AG04449 (cell line): ENCODE measurements around the gene CD207.

Experiments used
- CTCF ChIA-PET: fragments of 350-600 bp; formaldehyde crosslinking; extraction: SDS; loops from one replicate; lab custom pipeline; 2021; ENCODE audit warnings: antibody characterized with exemption; lab: Yijun Ruan, JAX
- POLR2A ChIA-PET: fragments of 400-600, 350-600 bp; formaldehyde crosslinking; extraction: SDS; loops from one replicate; lab custom pipeline; 2020; ENCODE audit warnings: antibody characterized with exemption, inconsistent platforms; lab: Yijun Ruan, JAX
- DNase-seq: peaks from one replicate; pipeline ENCODE4 v3.0.0-alpha.2; 2010; ENCODE audit warnings: low read depth, low spot score
- H3K4me3 ChIP-seq: 2 replicates; pipeline ENCODE4 v1.5.1; 2011; ENCODE audit warnings: low read depth, mild to moderate bottlenecking, control low read depth, low read length
- TF ChIP-seq, protein P1 (sequence below): IDR thresholded peaks from one replicate; pipeline ENCODE4 v1.5.1; 2011; ENCODE audit warnings: mild to moderate bottlenecking, moderate library complexity, low read length, control low read depth, inconsistent platforms; ENCODE audit not compliant: insufficient read depth; ENCODE audit errors: missing control alignments

Gene CD207

DNA sequence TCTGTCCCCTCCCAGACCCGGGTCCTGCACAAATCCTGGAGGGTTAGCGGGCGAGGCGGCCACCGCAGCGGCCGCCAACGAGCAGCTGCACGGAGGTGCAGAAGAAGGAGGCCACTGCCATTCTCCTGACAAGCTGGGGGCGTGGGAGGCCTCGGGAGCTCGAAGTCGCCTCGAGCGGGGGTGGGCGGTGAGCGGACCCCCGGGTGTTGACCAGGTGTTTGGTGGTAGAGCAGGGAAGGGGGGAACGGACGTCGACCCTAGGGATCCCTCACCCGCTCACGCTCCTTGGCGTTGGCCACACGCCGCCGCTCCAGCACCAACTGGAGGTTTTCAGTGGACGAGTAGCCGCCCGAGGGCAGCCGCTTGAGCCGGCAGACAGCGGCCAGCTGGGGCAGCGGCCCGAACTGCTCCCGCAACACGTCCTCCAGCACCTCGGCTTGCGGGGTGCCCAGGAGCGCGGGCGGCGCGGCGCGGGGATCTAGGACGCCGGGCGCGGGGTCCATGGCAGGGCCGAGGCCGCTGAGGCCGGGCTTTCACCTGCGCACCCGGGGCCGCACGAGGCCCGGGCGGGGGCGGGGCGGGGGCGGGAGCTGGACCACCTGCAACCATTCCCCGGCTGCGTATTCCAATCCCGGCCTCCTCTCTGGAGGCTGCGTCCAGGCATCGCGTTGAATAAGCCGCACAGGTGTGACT lies 45.3 kb downstream of the CD207 start, which contains the start of gene FIGLA:
FIGLA (minus strand) TSS at position 508 of the 693 bp plus-strand sequence; CDS start at position 503, 5 bp downstream.
- DNase-seq, result no peak
- TF ChIP-seq, protein P1, sequence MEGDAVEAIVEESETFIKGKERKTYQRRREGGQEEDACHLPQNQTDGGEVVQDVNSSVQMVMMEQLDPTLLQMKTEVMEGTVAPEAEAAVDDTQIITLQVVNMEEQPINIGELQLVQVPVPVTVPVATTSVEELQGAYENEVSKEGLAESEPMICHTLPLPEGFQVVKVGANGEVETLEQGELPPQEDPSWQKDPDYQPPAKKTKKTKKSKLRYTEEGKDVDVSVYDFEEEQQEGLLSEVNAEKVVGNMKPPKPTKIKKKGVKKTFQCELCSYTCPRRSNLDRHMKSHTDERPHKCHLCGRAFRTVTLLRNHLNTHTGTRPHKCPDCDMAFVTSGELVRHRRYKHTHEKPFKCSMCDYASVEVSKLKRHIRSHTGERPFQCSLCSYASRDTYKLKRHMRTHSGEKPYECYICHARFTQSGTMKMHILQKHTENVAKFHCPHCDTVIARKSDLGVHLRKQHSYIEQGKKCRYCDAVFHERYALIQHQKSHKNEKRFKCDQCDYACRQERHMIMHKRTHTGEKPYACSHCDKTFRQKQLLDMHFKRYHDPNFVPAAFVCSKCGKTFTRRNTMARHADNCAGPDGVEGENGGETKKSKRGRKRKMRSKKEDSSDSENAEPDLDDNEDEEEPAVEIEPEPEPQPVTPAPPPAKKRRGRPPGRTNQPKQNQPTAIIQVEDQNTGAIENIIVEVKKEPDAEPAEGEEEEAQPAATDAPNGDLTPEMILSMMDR, result no peak
- ChIA-PET CTCF (interaction anchor here (0.9 kb wide), 1 partner anchor 9 kb away, joined by 3 read pairs; no protein-coding TSS in a partner anchor), POLR2A (no interaction called here)
- no peak within 1 kb of the TSS for H3K4me3 ChIP-seq

DNA sequence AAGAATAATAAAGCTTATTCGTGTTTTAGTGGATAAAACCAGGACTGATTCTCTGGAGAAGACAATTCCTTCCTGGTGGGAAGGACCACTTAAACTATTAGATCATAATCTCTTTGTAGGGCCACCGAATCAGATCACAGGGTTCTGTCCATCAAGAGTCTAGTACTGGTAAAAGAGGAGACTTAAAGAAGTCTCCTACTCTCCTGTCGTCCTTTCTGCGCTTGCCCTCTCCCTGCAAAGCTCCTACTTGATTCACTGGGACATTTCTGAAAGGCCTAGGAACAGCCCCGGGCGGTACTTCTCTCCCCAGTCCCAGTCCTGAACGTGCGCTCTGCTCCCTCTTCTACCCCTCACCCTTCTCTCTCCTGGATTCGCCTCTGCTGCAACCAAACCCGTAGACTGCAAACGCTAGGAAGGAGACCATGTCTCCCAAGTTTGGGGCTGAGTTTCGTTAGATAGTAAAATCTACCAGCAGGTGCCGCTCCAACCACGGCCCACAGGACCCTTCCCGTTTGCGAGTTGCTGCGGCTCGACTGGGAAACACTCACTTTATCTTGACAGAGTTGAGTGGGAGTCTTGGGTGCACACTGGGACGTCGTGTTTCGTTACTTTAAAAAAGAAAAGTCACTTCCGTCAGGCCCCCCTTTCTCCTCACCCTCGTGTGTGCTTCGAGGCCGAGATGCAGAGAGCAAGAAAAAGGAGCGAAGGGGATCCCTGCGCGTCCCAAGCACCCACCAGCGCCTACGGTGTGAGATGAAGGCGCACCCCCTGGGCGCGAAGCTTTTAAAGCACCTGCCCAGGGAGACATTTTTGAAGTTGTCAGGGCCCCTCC lies 46.1 kb downstream of the CD207 start:
- H3K4me3 ChIP-seq, result no peak overlapping the region
- POLR2A ChIA-PET, result no interaction called here
- TF ChIP-seq, protein P1, result peak; percentile 59
- CTCF ChIA-PET, result interaction anchor here (0.9 to 1.7 kb wide), 2 partner anchors 8 to 485 kb away, joined by 3 to 4 read pairs; no protein-coding TSS in a partner anchor
- no peak for DNase-seq

DNA sequence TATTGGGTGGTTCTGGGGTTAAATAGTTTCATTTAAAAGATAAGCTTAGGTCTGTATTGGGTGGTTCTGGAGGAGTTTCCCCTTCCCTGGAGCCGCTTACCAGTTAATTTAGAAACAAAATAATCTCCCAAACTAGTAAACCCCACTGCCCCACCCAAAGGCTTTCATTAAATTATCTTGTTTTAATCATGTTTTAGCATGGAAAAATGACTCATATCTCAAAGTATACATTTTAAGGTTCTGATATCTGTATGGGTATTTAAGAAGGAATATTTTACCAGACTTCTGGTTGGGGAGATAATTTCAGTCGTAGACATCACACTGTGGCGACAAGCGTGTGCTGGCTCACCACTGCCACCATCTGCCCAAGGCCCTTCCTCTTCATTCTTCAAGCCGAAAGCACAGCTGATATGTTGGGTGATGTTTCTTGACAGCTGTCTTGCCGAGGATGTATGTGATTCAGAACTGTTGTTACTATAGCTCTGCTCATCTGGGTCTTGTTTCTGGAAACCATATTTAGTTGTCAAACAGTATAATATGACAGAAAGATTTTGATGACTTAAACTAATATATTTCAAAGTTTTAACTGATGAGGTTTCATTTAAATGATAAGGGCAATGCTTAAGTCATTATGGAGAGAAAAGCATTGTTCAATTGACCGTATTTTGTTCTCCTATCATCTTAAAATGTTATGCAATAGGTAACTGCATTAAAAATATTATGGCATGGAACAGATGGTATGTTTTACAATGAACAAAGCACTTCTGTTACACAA lies 50.3 kb downstream of the CD207 start:
- TF ChIP-seq, protein P1, result peak; percentile 41
- no peak for DNase-seq
- CTCF ChIA-PET, result interaction anchor here (0.6 to 1.4 kb wide), 4 partner anchors 10 to 288 kb away, joined by 3 to 6 read pairs (median 3); no protein-coding TSS in a partner anchor
- POLR2A ChIA-PET, result interaction anchor here (0.7 kb wide), 1 partner anchor 19 kb away, joined by 5 read pairs; no protein-coding TSS in a partner anchor
- H3K4me3 ChIP-seq, result no peak overlapping the region

DNA sequence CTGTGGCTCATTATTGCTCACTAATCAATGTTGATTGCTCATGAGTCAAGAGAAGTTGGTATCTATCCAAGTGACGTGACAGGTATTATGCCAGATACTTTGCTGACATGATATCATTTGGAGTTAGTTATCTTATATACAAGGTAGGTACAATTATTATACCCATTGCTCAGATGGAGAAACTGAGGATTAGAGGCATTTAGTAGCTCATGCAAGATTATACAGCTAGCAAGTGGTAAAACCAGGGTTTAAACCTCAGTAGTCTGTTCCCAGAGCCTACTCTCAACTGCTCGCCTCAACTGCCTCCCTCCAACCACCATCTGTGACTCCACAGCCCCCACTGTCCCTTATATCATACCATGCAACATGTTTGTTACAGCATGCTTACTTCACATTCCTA lies 51.3 kb downstream of the CD207 start:
- no peak overlapping the region for H3K4me3 ChIP-seq
- POLR2A ChIA-PET, result no interaction called here
- no peak for DNase-seq
- CTCF ChIA-PET, result interaction anchor here (0.7 to 1.4 kb wide), 3 partner anchors 9 to 22 kb away, joined by 3 to 6 read pairs (median 4); no protein-coding TSS in a partner anchor
- TF ChIP-seq, protein P1, result no peak
